ENCODE data around the gene PITPNC1.

The PITPNC1 gene

GRCh38 chr17:67548693-67549092 lies 171.6 kb downstream of the PITPNC1 start:
- peak; percentile 55 for DNase-seq (ENCODE audit: low spot score)

- no peak for DNase-seq (ENCODE audit: low spot score)
Measured at GRCh38 chr17:67549820-67550219, 172.7 kb downstream of the PITPNC1 start.

- DNase-seq (ENCODE audit: low spot score): no peak
Measured at GRCh38 chr17:67554634-67555033, 177.6 kb downstream of the PITPNC1 start.

GRCh38 chr17:67555855-67556254 lies 178.8 kb downstream of the PITPNC1 start:
- no peak for DNase-seq (ENCODE audit: low spot score)

GRCh38 chr17:67557052-67557845 lies 180.2 kb downstream of the PITPNC1 start:
- no peak for DNase-seq (ENCODE audit: low spot score)

- DNase-seq (ENCODE audit: low spot score): no peak
Measured at GRCh38 chr17:67557921-67558320, 180.8 kb downstream of the PITPNC1 start.

- DNase-seq (ENCODE audit: low spot score): no peak
Measured at GRCh38 chr17:67558740-67559380, 181.8 kb downstream of the PITPNC1 start.

GRCh38 chr17:67559381-67559966 lies 182.4 kb downstream of the PITPNC1 start:
- no peak for DNase-seq (ENCODE audit: low spot score)

- no peak for DNase-seq (ENCODE audit: low spot score)
Measured at GRCh38 chr17:67562005-67562404, 184.9 kb downstream of the PITPNC1 start.

GRCh38 chr17:67563692-67564228 lies 186.7 kb downstream of the PITPNC1 start:
- DNase-seq (ENCODE audit: low spot score): no peak

GRCh38 chr17:67565068-67565467 lies 188.0 kb downstream of the PITPNC1 start:
- no peak for DNase-seq (ENCODE audit: low spot score)

GRCh38 chr17:67566656-67567055 lies 189.6 kb downstream of the PITPNC1 start:
- DNase-seq (ENCODE audit: low spot score): no peak

GRCh38 chr17:67569015-67569451 lies 192.0 kb downstream of the PITPNC1 start:
- DNase-seq (ENCODE audit: low spot score): no peak

- DNase-seq (ENCODE audit: low spot score): no peak
Measured at GRCh38 chr17:67569873-67570272, 192.8 kb downstream of the PITPNC1 start.

- DNase-seq (ENCODE audit: low spot score): no peak
Measured at GRCh38 chr17:67570797-67571196, 193.7 kb downstream of the PITPNC1 start.

- DNase-seq (ENCODE audit: low spot score): no peak
Measured at GRCh38 chr17:67571478-67571877, 194.4 kb downstream of the PITPNC1 start.

GRCh38 chr17:67573987-67574657 lies 197.0 kb downstream of the PITPNC1 start:
- DNase-seq (ENCODE audit: low spot score): no peak

GRCh38 chr17:67574658-67575293 lies 197.7 kb downstream of the PITPNC1 start:
- DNase-seq (ENCODE audit: low spot score): no peak

GRCh38 chr17:67575325-67575724 lies 198.2 kb downstream of the PITPNC1 start:
- no peak for DNase-seq (ENCODE audit: low spot score)

- DNase-seq (ENCODE audit: low spot score): no peak
Measured at GRCh38 chr17:67576471-67577115, 199.5 kb downstream of the PITPNC1 start.

- no peak for DNase-seq (ENCODE audit: low spot score)
Measured at GRCh38 chr17:67577429-67578141, 200.5 kb downstream of the PITPNC1 start.

Measured in putamen (tissue), 1 donor.